Heart left ventricle (tissue), 16 donors: ENCODE data around the gene FAM187B. TPM values are rescaled to one million over a fixed set of nuclear protein-coding genes. Genes with fewer than 3 reads are reported as not detected.

Experiments used
- ATAC-seq, 4 donors: fragments of 200-7000 bp; cut with Tn5 transposase; one replicate each; pipeline ENCODE4 v1.9.1; 2020 to 2022; ENCODE audit warnings: moderate library complexity in 4 of 4, mild to moderate bottlenecking in 3 of 4, moderate number of reproducible peaks in 1 of 4
- DNase-seq, 5 donors: peaks; one replicate each; pipeline ENCODE4 v3.0.0-alpha.2; 2020
- H3K27ac ChIP-seq, 12 donors: fragments of 200-600 bp; sonication (generic) in 4 of 12; one replicate each; pipeline versions ENCODE4 v1.5.0 to v1.8.0; 2016 to 2022; ENCODE audit warnings: mild to moderate bottlenecking in 2 of 12
- H3K27me3 ChIP-seq, 9 donors: fragments of 200-600 bp; sonication (generic) in 2 of 9; one replicate each; pipeline versions ENCODE4 v1.5.1 to v1.8.0; 2016 to 2022; ENCODE audit warnings: mild to moderate bottlenecking in 3 of 9
- H3K36me3 ChIP-seq, 9 donors: fragments of 200-600 bp; sonication (generic) in 2 of 9; one replicate each; pipeline versions ENCODE4 v1.5.0 to v1.8.0; 2018 to 2022; ENCODE audit warnings: mild to moderate bottlenecking in 2 of 9
- H3K4me1 ChIP-seq, 12 donors: fragments of 200-600 bp; sonication (generic) in 4 of 12; one replicate each; pipeline versions ENCODE4 v1.5.0 to v1.8.0; 2016 to 2022; ENCODE audit warnings: mild to moderate bottlenecking in 3 of 12
- H3K4me3 ChIP-seq, 12 donors: fragments of 200-600 bp; sonication (generic) in 4 of 12; one replicate each; pipeline versions ENCODE4 v1.5.0 to v1.8.0; 2017 to 2022; ENCODE audit warnings: mild to moderate bottlenecking in 9 of 12, moderate library complexity in 4 of 12
- H3K9me3 ChIP-seq, 12 donors: fragments of 200-600 bp; sonication (generic) in 4 of 12; one replicate each; pipeline versions ENCODE4 v1.5.0 to v1.8.0; 2016 to 2022; ENCODE audit warnings: mild to moderate bottlenecking in 1 of 12
- POLR2A ChIP-seq, 2 donors: fragments of 450-650 bp; IDR thresholded peaks; one replicate each; pipeline ENCODE4 v1.6.1; 2017; ENCODE audit warnings: antibody characterized with exemption in 2 of 2, mild to moderate bottlenecking in 2 of 2, moderate library complexity in 2 of 2
- WGBS, 4 donors: extraction: QIAGEN DNeasy Blood & Tissue Kit in 2 of 4; methylation state at CpG; one replicate each; pipeline versions ENCODE4 v1.1.5 to v1.1.7; 2013 to 2018; 5-methylcytosine and 5-hydroxymethylcytosine counted together
- intact Hi-C, 10 donors: fragments of 100-400 bp; cut with DNase I; formaldehyde crosslinking; loops; one replicate each; pipeline versions ENCODE4 v1.11.1 to v1.14.2; 2022
- polyA plus RNA-seq, 2 donors: library from polyadenylated mRNA; stranded (reverse); fragments of 200-250 nt; gene quantifications; one replicate each; pipeline ENCODE4 v1.2.3, GENCODE V29; 2013
- total RNA-seq, 9 donors: library from RNA; depleted of rRNA in 2 of 9; stranded (reverse); fragments of >200 nt in 2 of 9; fragmentation: NEBNext Ultra II Directional in 3 of 9; extraction: Animal tissue kit (Norgen Biotek cat#: 25700) in 3 of 9; gene quantifications; one replicate each; pipeline versions ENCODE4 v1.1.0 to v1.2.4, GENCODE V29; 2016 to 2023
- TF ChIP-seq, protein P1 (sequence below), 12 donors: fragments of 200-600 bp; sonication (generic) in 4 of 12; IDR thresholded peaks; one replicate each; pipeline versions ENCODE4 v1.5.0 to v1.8.0; 2018 to 2022; ENCODE audit warnings: antibody characterized with exemption in 12 of 12, mild to moderate bottlenecking in 5 of 12
- donor health status: ischemic (EF 13 %, LVEDD 7.1; RV severe dilation, severe dysfunction).
- donor health status: healthy with polysubstance abuse.
- donor health status: DM: no; HTN: yes; CAD: no.
- donor health status: DM: no; HTN: no; CAD: no.
- donor health status: ischemic (EF 25% LVEDD 6.9; RV normal size, moderate dysfunction).
- donor health status: ischemic (EF 25% LVEDD 5.7; RV mildly dilated, moderate dysfunction).
- donor health status: healthy.
- donor health status: DM: yes; HTN: yes; CAD: no.
- donor health status: ischemic (EF 35%, LVEDD 5.7; RV mildly dilated, moderate dysfunction).
- donor health status: nonischemic (EF 11% LVEDD 7.7; RV severe dilation, severe dysfunction).
- donor health status: DM: yes; HTN: yes; CAD: no.
- donor health status: PGD.
- donor health status: ischemic (EF 29% LVEDD 5.4; RV normal size, mild dysfunction).
- donor health status: nonischemic (EF 23%, LVEDD 6.1; RV moderate dilation, normal function).

Gene FAM187B
- total and polyA plus RNA-seq, 11 donors, result 0.06 TPM; not detected in 10

DNA sequence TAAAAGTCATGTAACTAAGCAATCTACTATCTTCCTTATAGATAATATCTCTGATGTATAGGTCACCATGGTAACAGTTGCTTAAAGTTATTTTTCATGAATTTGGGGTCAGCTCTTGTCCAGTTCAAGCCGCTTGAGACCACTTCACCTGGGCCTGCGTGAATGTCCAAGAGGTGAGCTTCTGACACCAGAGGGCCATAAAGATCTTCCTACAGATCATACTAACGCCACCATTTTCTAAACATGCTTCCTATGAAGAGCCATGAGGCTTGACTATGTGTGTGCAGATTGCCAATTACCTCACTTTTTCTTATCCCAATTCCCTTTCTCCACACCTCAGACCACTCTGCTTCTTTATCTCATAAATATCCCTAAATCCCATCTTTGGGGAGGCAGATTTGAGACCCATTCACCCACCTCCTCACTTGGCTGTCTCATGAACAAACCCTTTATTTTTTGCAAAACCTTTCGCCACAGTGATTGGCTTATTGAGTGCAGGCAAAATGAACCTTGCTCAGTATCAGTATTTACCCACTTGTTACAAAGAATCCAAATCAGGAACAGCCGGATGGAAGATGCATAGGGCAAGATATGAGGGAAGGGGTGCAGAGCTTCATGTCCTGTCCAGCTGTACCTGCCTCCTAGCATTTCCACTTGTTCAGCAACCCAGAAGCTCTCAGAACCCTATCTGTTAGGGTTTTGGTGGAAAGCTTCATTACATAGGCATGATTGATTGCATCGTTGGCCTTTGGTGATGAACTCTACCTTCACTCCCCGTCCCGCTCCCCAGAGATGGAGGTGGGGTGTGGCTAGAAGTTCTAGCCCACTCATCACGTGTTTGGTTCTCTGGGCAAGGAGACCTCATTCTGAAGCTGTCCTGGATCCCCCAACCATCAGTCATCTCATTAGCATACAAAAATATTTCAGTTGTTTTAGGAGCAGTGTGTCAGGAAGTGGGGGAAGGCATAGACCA, 34.2 kb downstream of the FAM187B start:
- TF ChIP-seq, protein P1, sequence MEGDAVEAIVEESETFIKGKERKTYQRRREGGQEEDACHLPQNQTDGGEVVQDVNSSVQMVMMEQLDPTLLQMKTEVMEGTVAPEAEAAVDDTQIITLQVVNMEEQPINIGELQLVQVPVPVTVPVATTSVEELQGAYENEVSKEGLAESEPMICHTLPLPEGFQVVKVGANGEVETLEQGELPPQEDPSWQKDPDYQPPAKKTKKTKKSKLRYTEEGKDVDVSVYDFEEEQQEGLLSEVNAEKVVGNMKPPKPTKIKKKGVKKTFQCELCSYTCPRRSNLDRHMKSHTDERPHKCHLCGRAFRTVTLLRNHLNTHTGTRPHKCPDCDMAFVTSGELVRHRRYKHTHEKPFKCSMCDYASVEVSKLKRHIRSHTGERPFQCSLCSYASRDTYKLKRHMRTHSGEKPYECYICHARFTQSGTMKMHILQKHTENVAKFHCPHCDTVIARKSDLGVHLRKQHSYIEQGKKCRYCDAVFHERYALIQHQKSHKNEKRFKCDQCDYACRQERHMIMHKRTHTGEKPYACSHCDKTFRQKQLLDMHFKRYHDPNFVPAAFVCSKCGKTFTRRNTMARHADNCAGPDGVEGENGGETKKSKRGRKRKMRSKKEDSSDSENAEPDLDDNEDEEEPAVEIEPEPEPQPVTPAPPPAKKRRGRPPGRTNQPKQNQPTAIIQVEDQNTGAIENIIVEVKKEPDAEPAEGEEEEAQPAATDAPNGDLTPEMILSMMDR (IDR thresholded peaks at IDR 0.05), result no peak
- TF ChIP-seq POLR2A (IDR thresholded peaks at IDR 0.05), result no peak
- Histone ChIP-seq H3K9me3 (peaks cover 0 to 11% (median 0%) of the 10 kb centered on the region in 12 donors), H3K4me1 (no peaks in the 10 kb centered on the region), H3K4me3 (no peak overlapping the region), H3K27ac (no peak overlapping the region), H3K27me3 (no peaks in the 10 kb centered on the region), H3K36me3 (no peaks in the 10 kb centered on the region)
- DNase-seq (no peak), ATAC-seq (no peak)
- intact Hi-C loops, result no loop called here
- WGBS, 4 donors, result 60 to 79% (median 75%) methylated on average over 9 of the region's 9 CpGs

DNA sequence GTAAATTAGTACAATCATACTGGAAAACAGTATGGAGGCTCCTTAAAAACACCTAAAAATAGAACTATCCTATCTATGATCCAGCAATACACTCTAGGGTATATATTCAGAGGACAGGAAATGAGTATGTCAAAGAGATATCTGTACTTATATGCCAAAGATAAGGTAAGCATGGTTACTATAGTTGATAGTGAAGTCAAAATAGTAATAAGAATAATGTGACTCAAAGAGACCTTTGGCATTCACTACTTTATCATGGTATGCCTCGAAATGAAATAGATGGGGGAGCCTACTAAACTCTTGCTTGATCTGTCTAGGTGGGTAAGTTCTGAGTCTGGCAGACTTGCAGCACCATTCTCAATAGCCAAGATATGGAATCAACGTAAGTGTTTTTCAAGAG, 43.7 kb downstream of the FAM187B start:
- Histone ChIP-seq H3K27ac (no peak overlapping the region), H3K4me1 (no peaks in the 10 kb centered on the region), H3K9me3 (peaks cover 0 to 17% (median 3%) of the 10 kb centered on the region in 12 donors), H3K4me3 (no peak overlapping the region), H3K36me3 (no peaks in the 10 kb centered on the region), H3K27me3 (no peaks in the 10 kb centered on the region)
- no peak for TF ChIP-seq POLR2A (IDR thresholded peaks at IDR 0.05)
- TF ChIP-seq, protein P1 (IDR thresholded peaks at IDR 0.05), result no peak
- no peak for ATAC-seq
- no peak for DNase-seq
- intact Hi-C loops, result no loop called here
- WGBS, 4 donors, result 75 to 79% (median 76%) methylated on average over 2 of the region's 2 CpGs

DNA sequence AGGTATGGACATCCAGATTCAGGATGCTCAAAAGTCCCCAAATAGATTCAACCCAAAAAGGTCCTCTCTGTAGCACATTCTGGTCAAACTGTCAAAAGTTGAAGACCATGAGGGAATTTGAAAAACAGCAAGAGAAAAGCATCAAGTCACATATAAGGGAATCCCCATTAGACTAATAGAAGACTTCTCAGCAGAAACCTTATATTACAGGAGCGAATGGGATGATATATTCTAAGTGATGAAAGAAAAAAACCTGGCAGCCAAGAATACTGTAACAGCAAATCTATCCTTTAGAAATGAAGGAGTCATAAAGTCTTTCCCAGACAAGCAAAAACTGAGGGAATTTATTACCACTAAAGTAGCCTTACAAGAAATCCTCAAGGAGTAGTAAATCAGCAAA, 44.3 kb downstream of the FAM187B start:
- Histone ChIP-seq H3K9me3 (peaks cover 0 to 17% (median 3%) of the 10 kb centered on the region in 12 donors), H3K4me1 (no peaks in the 10 kb centered on the region), H3K27ac (no peak overlapping the region), H3K36me3 (no peaks in the 10 kb centered on the region), H3K27me3 (no peaks in the 10 kb centered on the region), H3K4me3 (no peak overlapping the region)
- DNase-seq (no peak), ATAC-seq (no peak)
- 83 to 93% (median 89%) methylated on average over 1 of the region's 1 CpG for WGBS, 4 donors
- intact Hi-C loops, result no loop called here
- TF ChIP-seq, protein P1 (IDR thresholded peaks at IDR 0.05), result no peak
- no peak for TF ChIP-seq POLR2A (IDR thresholded peaks at IDR 0.05)

DNA sequence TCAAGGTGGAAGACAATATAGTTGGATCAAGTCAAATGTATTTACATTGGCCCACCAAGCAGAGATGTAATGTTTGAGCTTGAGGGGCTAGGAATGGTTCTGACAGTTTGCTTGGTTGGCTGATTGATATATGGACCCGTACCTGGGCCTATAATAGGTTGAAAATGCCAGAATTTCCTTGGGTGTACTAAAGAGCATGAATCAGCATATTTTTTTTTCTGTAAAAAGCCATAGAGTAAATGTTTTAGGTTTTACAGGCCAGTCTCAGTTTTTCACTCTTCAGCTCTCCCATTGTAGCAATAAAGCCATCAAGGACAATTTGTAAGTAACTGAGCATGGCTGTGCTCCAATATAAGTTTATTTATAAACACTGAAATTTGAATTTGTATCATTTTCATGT, 47.2 kb downstream of the FAM187B start:
- intact Hi-C loops, result no loop called here
- no peak overlapping the region for H3K4me3 ChIP-seq
- peaks cover 0 to 4% (median 0%) of the 10 kb centered on the region in 9 donors for H3K27me3 ChIP-seq
- H3K9me3 ChIP-seq, result peaks cover 0 to 17% (median 3%) of the 10 kb centered on the region in 12 donors
- H3K4me1 ChIP-seq, result no peaks in the 10 kb centered on the region
- DNase-seq (no peak), ATAC-seq (no peak)
- H3K27ac ChIP-seq, result no peak overlapping the region
- WGBS, 4 donors, result 75 to 100% (median 87%) methylated on average over 1 of the region's 1 CpG
- no peak for TF ChIP-seq POLR2A (IDR thresholded peaks at IDR 0.05)
- TF ChIP-seq, protein P1 (IDR thresholded peaks at IDR 0.05), result no peak
- H3K36me3 ChIP-seq, result no peaks in the 10 kb centered on the region
